Thyroid gland (tissue), 4 donors: ENCODE data around the gene BTN2A1.
A peak's percentile ranks its signal among the peaks of the same experiment; 100 is the strongest.

ENCODE experiments used
- CTCF ChIP-seq, 6 experiments: fragments of 200-600 bp in 3 of 6; fragments of 450-650 bp in 3 of 6; sonication (generic) in 3 of 6; IDR thresholded peaks; one replicate each; pipeline ENCODE4 v1.5.1; 2016 to 2019; ENCODE audit warnings: antibody characterized with exemption in 6 of 6, mild to moderate bottlenecking in 2 of 6, inconsistent platforms in 1 of 6, moderate library complexity in 1 of 6
- POLR2A ChIP-seq, 2 donors: fragments of 450-650 bp; IDR thresholded peaks; one replicate each; pipeline ENCODE4 v1.6.1; 2017; ENCODE audit warnings: antibody characterized with exemption in 2 of 2, mild to moderate bottlenecking in 2 of 2, moderate library complexity in 1 of 2

- TF ChIP-seq POLR2A (IDR thresholded peaks at IDR 0.05) (peak in 1 of 2 donors; percentile 73), CTCF (IDR thresholded peaks at IDR 0.05) (no peak)
These were observed 36.3 kb upstream of the BTN2A1 start for GRCh38 chr6:26421259-26422144.
